ENCODE measurements around the gene LMNTD2. TPM values are rescaled to one million over a fixed set of nuclear protein-coding genes. Genes with fewer than 3 reads are reported as not detected.
A peak's percentile ranks its signal among the peaks of the same experiment; 100 is the strongest.

LMNTD2 gene
- total RNA-seq, 1 experiment from 2014 or later, result 4.0 TPM

GRCh38 chr11:597166-597725 is 36.7 kb upstream of the LMNTD2 start:
- Mint-ChIP-seq H3K36me3 (peaks cover 59% of the 10 kb centered on the region), H3K27me3 (ENCODE audit: low read depth) (no peaks in the 10 kb centered on the region)
- CTCF ChIA-PET, result no interaction called here

More at GRCh38 chr11:597166-597725, 36.7 kb upstream of the LMNTD2 start:
- TF ChIP-seq ZBTB43 (CRISPR knock-in tag; IDR thresholded peaks at IDR 0.05), result no peak
- no peak for TF ChIP-seq AR (CRISPR knock-in tag; IDR thresholded peaks at IDR 0.05)
- no peak for TF ChIP-seq HMGA2 (CRISPR knock-in tag; IDR thresholded peaks at IDR 0.05)
- TF ChIP-seq SOX15 (CRISPR knock-in tag; IDR thresholded peaks at IDR 0.05), result no peak
- no peak for TF ChIP-seq ZNF396 (CRISPR knock-in tag; IDR thresholded peaks at IDR 0.05; ENCODE audit: borderline replicate concordance)
- no peak for TF ChIP-seq ATF6 (CRISPR knock-in tag; IDR thresholded peaks at IDR 0.05)
- no peak for TF ChIP-seq ZNF263 (CRISPR knock-in tag; IDR thresholded peaks at IDR 0.05; ENCODE audit: low read depth)
- TF ChIP-seq ZNF416 (CRISPR knock-in tag; IDR thresholded peaks at IDR 0.05), result no peak
- TF ChIP-seq ATF3 (CRISPR knock-in tag; conservative IDR thresholded peaks at IDR 0.05), result no peak
- no peak for TF ChIP-seq JUN (CRISPR knock-in tag; IDR thresholded peaks at IDR 0.05)
- TF ChIP-seq, protein P1, sequence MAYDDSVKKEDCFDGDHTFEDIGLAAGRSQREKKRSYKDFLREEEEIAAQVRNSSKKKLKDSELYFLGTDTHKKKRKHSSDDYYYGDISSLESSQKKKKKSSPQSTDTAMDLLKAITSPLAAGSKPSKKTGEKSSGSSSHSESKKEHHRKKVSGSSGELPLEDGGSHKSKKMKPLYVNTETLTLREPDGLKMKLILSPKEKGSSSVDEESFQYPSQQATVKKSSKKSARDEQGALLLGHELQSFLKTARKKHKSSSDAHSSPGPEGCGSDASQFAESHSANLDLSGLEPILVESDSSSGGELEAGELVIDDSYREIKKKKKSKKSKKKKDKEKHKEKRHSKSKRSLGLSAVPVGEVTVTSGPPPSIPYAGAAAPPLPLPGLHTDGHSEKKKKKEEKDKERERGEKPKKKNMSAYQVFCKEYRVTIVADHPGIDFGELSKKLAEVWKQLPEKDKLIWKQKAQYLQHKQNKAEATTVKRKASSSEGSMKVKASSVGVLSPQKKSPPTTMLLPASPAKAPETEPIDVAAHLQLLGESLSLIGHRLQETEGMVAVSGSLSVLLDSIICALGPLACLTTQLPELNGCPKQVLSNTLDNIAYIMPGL (CRISPR knock-in tag; IDR thresholded peaks at IDR 0.05), result no peak
- no peak for TF ChIP-seq MYBL2 (CRISPR knock-in tag; IDR thresholded peaks at IDR 0.05)
- no peak for TF ChIP-seq ZNF425 (CRISPR knock-in tag; conservative IDR thresholded peaks at IDR 0.05)
- no peaks in the 10 kb centered on the region for H3K9me3 Mint-ChIP-seq
- no peak overlapping the region for H3K4me3 Mint-ChIP-seq
- ATAC-seq (peak; percentile 90), DNase-seq (ENCODE audit: low spot score) (peak; percentile 71)
- no peaks in the 10 kb centered on the region for H3K4me1 Mint-ChIP-seq
- POLR2A ChIA-PET, result interaction anchor here (0.6 kb wide), 1 partner anchor 201 kb away, joined by 3 read pairs; no protein-coding TSS in a partner anchor
- peak overlapping the region; percentile 77; the same call in 1 of the 2 replicates for H3K27ac Mint-ChIP-seq

Measured in WTC11 (cell line).